Osteoblast (primary cell): ENCODE data around the gene SNED1. TPM values are rescaled to one million over a fixed set of nuclear protein-coding genes. Genes with fewer than 3 reads are reported as not detected.

Experiments used
- DNase-seq: peaks from one replicate; pipeline ENCODE4 v3.0.0; 2011; ENCODE audit warnings: low spot score, mixed read lengths; ENCODE audit not compliant: insufficient read length; ENCODE audit errors: missing footprints
- H2AFZ ChIP-seq: 2 replicates; pipeline ENCODE4 v1.6.0; 2011; ENCODE audit warnings: mild to moderate bottlenecking, low read length
- H3K27ac ChIP-seq: 2 replicates; pipeline ENCODE4 v1.5.1; 2011; ENCODE audit warnings: mild to moderate bottlenecking, low read depth, low read length, moderate library complexity
- H3K27me3 ChIP-seq: 2 replicates; pipeline ENCODE4 v1.6.0; 2012; ENCODE audit warnings: mild to moderate bottlenecking, control low read depth, inconsistent platforms, low read length, moderate library complexity; ENCODE audit not compliant: insufficient read depth
- H3K36me3 ChIP-seq: 2 replicates; pipeline ENCODE4 v1.5.1; 2011; ENCODE audit warnings: mild to moderate bottlenecking, low read length, control low read depth, moderate library complexity; ENCODE audit not compliant: insufficient read depth
- H3K4me1 ChIP-seq: 2 replicates; pipeline ENCODE4 v1.5.1; 2011; ENCODE audit warnings: mild to moderate bottlenecking, low read length, control low read depth, moderate library complexity; ENCODE audit not compliant: insufficient read depth
- H3K4me2 ChIP-seq: 2 replicates; pipeline ENCODE4 v1.6.0; 2011; ENCODE audit warnings: mild to moderate bottlenecking, low read length; ENCODE audit not compliant: insufficient read depth
- H3K4me3 ChIP-seq: fragments of 200-600 bp; sonication (generic); 3 replicates; pipeline ENCODE4 v1.5.1; 2012; ENCODE audit warnings: mild to moderate bottlenecking, low read length, inconsistent platforms; ENCODE audit not compliant: insufficient read depth
- H3K79me2 ChIP-seq: 2 replicates; pipeline ENCODE4 v1.6.0; 2012; ENCODE audit warnings: mild to moderate bottlenecking, low read length, control low read depth, inconsistent platforms; ENCODE audit not compliant: insufficient read depth
- H3K9me3 ChIP-seq: 2 replicates; pipeline ENCODE4 v1.5.1; 2011; ENCODE audit warnings: low read depth, low read length, control low read depth
- H4K20me1 ChIP-seq: 2 replicates; pipeline ENCODE4 v1.6.0; 2012; ENCODE audit warnings: mild to moderate bottlenecking, low read length, control low read depth; ENCODE audit not compliant: insufficient read depth
- CTCF ChIP-seq: IDR thresholded peaks from 2 replicates; pipeline ENCODE4 v1.5.1; 2011; ENCODE audit warnings: mild to moderate bottlenecking, low read depth, low read length, moderate library complexity; ENCODE audit errors: extremely low read depth
- total RNA-seq: library from RNA; depleted of rRNA; stranded (reverse); fragments of >200 nt; gene quantifications from 2 replicates; pipeline ENCODE4 v1.2.3, GENCODE V29; 2012

Gene SNED1
- total RNA-seq, 1 donor: 94.8 TPM

GRCh38 chr2:241033994-241034393, 35.6 kb downstream of the SNED1 start:
- H4K20me1 ChIP-seq: peaks cover 32% of the 10 kb centered on the region
- H3K4me1 ChIP-seq: no peaks in the 10 kb centered on the region
- H3K4me3 ChIP-seq: no peak overlapping the region
- H3K36me3 ChIP-seq: peaks cover 16% of the 10 kb centered on the region
- no peak for DNase-seq
- no peaks in the 10 kb centered on the region for H3K27me3 ChIP-seq
- H3K4me2 ChIP-seq: no peak overlapping the region
- H2AFZ ChIP-seq: no peak overlapping the region
- no peak for TF ChIP-seq CTCF
- H3K79me2 ChIP-seq: peaks cover under 1% of the 10 kb centered on the region
- no peak overlapping the region for H3K27ac ChIP-seq
- H3K9me3 ChIP-seq: no peaks in the 10 kb centered on the region

GRCh38 chr2:241034490-241035141, 36.2 kb downstream of the SNED1 start:
- no peak for DNase-seq
- Histone ChIP-seq H3K4me1 (no peaks in the 10 kb centered on the region), H3K27me3 (no peaks in the 10 kb centered on the region), H3K36me3 (peaks cover 16% of the 10 kb centered on the region), H2AFZ (no peak overlapping the region), H3K9me3 (no peaks in the 10 kb centered on the region), H3K4me3 (no peak overlapping the region), H4K20me1 (peaks cover 29% of the 10 kb centered on the region), H3K79me2 (no peaks in the 10 kb centered on the region), H3K27ac (no peak overlapping the region), H3K4me2 (no peak overlapping the region)
- TF ChIP-seq CTCF: no peak

- Histone ChIP-seq H3K9me3 (no peaks in the 10 kb centered on the region), H3K4me1 (no peaks in the 10 kb centered on the region), H2AFZ (no peak overlapping the region), H3K4me2 (no peak overlapping the region), H3K36me3 (peaks cover 18% of the 10 kb centered on the region), H3K27me3 (no peaks in the 10 kb centered on the region), H4K20me1 (peaks cover 31% of the 10 kb centered on the region), H3K79me2 (no peaks in the 10 kb centered on the region), H3K27ac (no peak overlapping the region), H3K4me3 (no peak overlapping the region)
- TF ChIP-seq CTCF: no peak
- DNase-seq: no peak
Observed at GRCh38 chr2:241035142-241035817, 36.9 kb downstream of the SNED1 start.

GRCh38 chr2:241035818-241036396, 37.5 kb downstream of the SNED1 start:
- DNase-seq: no peak
- Histone ChIP-seq H3K27me3 (no peaks in the 10 kb centered on the region), H4K20me1 (peaks cover 24% of the 10 kb centered on the region), H3K79me2 (no peaks in the 10 kb centered on the region), H3K36me3 (peaks cover 21% of the 10 kb centered on the region), H3K4me1 (no peaks in the 10 kb centered on the region), H3K27ac (no peak overlapping the region), H3K4me3 (no peak overlapping the region), H2AFZ (no peak overlapping the region), H3K9me3 (no peaks in the 10 kb centered on the region), H3K4me2 (no peak overlapping the region)
- TF ChIP-seq CTCF: no peak
